Stimulated activated CD4-positive, alpha-beta T cell treated with anti-CD3 and anti-CD28 coated beads, Interleukin-12 subunit alpha, Interleukin-12 subunit beta, amount 100 ng/mL, for 4 hours (primary cell): ENCODE measurements around the gene LRG1.

Source experiments
- DNase-seq: peaks from one replicate; pipeline ENCODE4 v3.0.0-alpha.2; 2020

LRG1 gene

DNA sequence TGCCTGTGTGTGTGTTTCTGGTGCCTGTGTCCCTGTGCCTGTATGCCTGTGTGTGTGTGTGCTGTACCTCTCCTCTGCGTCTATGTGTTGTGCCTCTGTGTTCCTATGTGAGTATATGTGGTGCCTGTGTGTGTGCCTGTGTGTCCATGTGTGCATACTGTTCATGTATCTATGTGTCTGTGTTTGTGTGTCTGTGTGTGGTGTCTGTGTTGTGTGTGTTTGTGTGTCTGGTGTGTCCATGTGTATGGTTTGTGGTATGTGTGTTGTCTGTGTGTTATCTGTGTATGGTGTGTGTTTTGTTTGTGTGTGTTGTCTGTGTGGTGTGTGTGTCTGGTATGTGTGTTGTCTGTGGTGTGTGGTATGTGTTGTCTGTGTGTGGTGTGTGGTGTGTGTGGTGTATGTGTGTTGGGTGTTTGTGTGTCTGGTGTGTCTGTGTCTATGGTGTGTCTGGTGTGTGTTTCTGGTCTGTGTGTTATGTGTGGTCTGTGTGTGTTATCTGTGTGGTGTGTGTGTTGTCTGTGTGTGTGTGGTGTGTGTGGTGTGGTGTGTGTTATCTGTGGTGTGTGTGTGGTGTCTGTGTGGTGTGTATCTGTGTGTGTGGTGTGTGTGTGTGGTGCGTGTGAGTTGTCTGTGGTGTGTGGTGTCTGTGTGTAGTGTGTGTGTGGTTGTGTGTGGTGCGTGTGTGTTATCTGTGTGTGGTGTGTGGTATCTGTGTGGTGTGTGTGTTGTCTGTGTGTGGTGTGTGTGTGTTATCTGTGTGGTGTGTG is 47.3 kb downstream of the LRG1 start:
- DNase-seq: no peak

DNA sequence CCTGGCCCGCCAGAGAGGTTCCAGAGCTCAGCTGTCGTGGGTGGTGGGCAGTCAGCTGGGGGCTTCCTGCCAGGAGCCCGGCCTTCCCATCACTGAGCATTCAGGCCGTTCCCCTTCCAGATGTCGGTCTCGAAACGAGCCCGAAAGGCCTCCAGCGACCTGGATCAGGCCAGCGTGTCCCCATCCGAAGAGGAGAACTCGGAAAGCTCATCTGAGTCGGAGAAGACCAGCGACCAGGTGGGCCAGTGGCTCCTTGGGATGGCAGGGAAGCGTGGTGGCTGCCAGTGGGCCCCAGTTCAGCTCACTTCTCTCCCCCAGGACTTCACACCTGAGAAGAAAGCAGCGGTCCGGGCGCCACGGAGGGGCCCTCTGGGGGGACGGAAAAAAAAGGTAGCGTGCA is 48.4 kb downstream of the LRG1 start:
- no peak for DNase-seq

DNA sequence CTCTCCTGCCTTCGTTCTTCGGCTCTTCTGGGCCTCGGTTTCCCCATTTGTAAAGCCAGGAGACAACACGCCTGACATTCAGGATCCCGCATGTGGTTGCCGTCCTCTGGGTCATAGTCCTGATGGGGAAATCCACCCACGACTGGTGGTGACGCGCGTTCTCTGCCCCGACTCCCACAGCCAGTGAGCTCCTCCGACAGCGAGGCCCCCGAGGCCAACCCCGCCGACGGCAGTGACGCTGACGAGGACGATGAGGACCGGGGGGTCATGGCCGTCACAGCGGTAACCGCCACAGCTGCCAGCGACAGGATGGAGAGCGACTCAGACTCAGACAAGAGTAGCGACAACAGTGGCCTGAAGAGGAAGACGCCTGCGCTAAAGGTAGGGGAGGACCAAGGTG is 51.3 kb downstream of the LRG1 start:
- no peak for DNase-seq

DNA sequence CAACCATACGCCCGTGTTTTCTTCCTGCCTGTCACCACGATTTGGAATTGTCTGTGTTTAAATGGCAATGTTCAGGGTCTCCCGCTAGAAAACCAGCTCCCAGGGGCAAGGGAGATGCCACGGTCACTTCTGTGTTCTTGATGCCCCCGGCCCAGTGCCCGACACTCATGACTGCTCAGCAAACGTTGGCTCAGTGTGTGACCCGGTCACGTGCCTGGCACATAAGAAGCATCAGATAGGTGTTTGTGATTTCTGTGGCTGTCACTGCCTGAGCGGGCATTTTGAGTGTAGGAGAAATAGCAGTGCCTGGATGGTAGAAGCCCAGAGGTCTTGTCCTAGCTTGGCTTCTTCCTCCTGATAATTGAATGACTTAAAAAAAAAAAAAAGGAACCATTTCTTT is 52.3 kb downstream of the LRG1 start:
- DNase-seq: no peak
